Upper lobe of right lung (tissue), 1 donor: ENCODE data around the gene DPYSL3. TPM values are rescaled to one million over a fixed set of nuclear protein-coding genes. Genes with fewer than 3 reads are reported as not detected.

Source experiments
- ATAC-seq: fragments of 200-7000 bp; cut with Tn5 transposase; one replicate; pipeline ENCODE4 v1.9.1; 2020; ENCODE audit warnings: mild to moderate bottlenecking, moderate library complexity
- DNase-seq: peaks from one replicate; pipeline ENCODE4 v3.0.0-alpha.2; 2020
- H3K27ac ChIP-seq: fragments of 200-600 bp; one replicate; pipeline ENCODE4 v1.8.0; 2022
- H3K27me3 ChIP-seq: fragments of 200-600 bp; one replicate; pipeline ENCODE4 v1.8.0; 2022; ENCODE audit warnings: mild to moderate bottlenecking
- H3K36me3 ChIP-seq: fragments of 200-600 bp; one replicate; pipeline ENCODE4 v1.8.0; 2022
- H3K4me1 ChIP-seq: fragments of 200-600 bp; one replicate; pipeline ENCODE4 v1.8.0; 2022
- H3K4me3 ChIP-seq: fragments of 200-600 bp; one replicate; pipeline ENCODE4 v1.8.0; 2022; ENCODE audit warnings: mild to moderate bottlenecking
- H3K9me3 ChIP-seq: fragments of 200-600 bp; one replicate; pipeline ENCODE4 v1.8.0; 2022
- intact Hi-C: fragments of 100-400 bp; cut with DNase I; formaldehyde crosslinking; loops from one replicate; pipeline ENCODE4 v1.11.0; 2022
- total RNA-seq: library from RNA; stranded (reverse); fragmentation: NEBNext Ultra II Directional; extraction: Animal tissue kit (Norgen Biotek cat#: 25700); gene quantifications from one replicate; pipeline ENCODE4 v1.2.1, GENCODE V29; 2021
- TF ChIP-seq, protein P1 (sequence below): fragments of 200-600 bp; IDR thresholded peaks from one replicate; pipeline ENCODE4 v1.8.0; 2022; ENCODE audit warnings: antibody characterized with exemption
- donor health status: DM: no; HTN: yes; CAD: no; lungs with severe emphysema.

Gene DPYSL3
- total RNA-seq, 1 donor from 2014 or later = 52.8 TPM

- TF ChIP-seq, protein P1, sequence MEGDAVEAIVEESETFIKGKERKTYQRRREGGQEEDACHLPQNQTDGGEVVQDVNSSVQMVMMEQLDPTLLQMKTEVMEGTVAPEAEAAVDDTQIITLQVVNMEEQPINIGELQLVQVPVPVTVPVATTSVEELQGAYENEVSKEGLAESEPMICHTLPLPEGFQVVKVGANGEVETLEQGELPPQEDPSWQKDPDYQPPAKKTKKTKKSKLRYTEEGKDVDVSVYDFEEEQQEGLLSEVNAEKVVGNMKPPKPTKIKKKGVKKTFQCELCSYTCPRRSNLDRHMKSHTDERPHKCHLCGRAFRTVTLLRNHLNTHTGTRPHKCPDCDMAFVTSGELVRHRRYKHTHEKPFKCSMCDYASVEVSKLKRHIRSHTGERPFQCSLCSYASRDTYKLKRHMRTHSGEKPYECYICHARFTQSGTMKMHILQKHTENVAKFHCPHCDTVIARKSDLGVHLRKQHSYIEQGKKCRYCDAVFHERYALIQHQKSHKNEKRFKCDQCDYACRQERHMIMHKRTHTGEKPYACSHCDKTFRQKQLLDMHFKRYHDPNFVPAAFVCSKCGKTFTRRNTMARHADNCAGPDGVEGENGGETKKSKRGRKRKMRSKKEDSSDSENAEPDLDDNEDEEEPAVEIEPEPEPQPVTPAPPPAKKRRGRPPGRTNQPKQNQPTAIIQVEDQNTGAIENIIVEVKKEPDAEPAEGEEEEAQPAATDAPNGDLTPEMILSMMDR = no peak
- H3K27me3 ChIP-seq = no peaks in the 10 kb centered on the region
- H3K27ac ChIP-seq = no peak overlapping the region
- H3K36me3 ChIP-seq = no peaks in the 10 kb centered on the region
- no peak overlapping the region for H3K4me3 ChIP-seq
- no peak for ATAC-seq
- no peaks in the 10 kb centered on the region for H3K9me3 ChIP-seq
- no peak for DNase-seq
- H3K4me1 ChIP-seq = peaks cover 36% of the 10 kb centered on the region
- intact Hi-C loops = no loop called here
These were observed 78.3 kb downstream of the DPYSL3 start for GRCh38 chr5:147431586-147431985.

DNA sequence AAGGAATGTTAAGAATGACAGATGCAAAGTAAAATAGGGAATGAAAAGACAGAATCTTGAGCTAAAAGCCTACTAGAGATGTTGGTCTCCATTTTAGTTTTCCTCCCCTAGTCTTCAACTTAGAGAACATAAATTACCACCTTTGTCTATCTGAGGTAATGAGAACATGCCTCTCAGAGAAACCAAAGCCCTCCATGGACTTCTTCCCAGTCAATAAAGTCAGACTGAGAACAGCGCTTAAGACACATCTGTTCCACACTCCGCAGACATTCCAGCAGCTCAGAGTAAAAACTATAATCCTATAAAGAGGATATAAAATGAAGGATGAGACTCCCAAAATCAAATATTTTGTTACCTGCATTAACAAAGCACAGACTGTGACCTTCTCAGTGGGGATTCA lies 79.2 kb downstream of the DPYSL3 start:
- no peak overlapping the region for H3K27ac ChIP-seq
- DNase-seq (no peak), ATAC-seq (no peak)
- no peak overlapping the region for H3K4me3 ChIP-seq
- H3K36me3 ChIP-seq = no peaks in the 10 kb centered on the region
- TF ChIP-seq, protein P1 = no peak
- no peaks in the 10 kb centered on the region for H3K9me3 ChIP-seq
- H3K27me3 ChIP-seq = no peaks in the 10 kb centered on the region
- H3K4me1 ChIP-seq = peaks cover 30% of the 10 kb centered on the region
- intact Hi-C loops = no loop called here

- Histone ChIP-seq H3K4me1 (peaks cover 30% of the 10 kb centered on the region), H3K27ac (no peak overlapping the region)
- TF ChIP-seq, protein P1 = no peak
These were observed 82.1 kb downstream of the DPYSL3 start for GRCh38 chr5:147427521-147428401.

DNA sequence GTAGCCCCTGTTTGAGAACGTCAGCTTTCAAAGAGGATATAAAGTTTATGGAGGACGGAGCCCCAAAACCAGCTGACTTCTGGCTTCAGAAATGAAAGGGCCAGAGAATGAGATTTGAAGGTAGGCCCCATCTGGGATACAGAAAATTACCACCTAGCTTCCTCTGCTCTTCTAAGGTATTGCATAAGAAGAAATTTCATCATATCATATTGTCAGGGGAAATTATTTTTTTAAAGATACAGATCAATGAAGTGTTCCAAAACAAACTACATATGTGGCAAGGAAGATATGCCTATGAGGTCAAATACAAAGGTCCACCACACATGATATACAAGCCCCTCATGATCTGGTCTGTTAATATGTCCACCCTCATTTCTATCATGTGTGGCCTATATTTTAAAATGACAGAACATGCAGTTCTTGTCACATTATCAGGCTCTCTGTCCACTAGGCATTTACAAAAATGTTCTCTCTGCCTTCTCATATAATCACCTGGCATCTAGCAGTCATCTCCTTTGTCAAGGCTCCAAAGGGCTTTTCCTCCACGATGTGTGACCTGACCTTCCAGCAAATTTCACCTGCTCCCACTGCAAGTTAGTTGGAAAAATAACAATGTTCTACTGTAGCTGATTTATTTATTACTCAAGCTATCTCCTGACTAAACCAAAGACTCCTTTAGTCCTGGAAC lies 83.1 kb downstream of the DPYSL3 start:
- Histone ChIP-seq H3K27ac (no peak overlapping the region), H3K27me3 (no peaks in the 10 kb centered on the region), H3K9me3 (no peaks in the 10 kb centered on the region), H3K4me3 (no peak overlapping the region), H3K36me3 (no peaks in the 10 kb centered on the region), H3K4me1 (peaks cover 25% of the 10 kb centered on the region)
- TF ChIP-seq, protein P1 = no peak
- ATAC-seq = no peak
- no peak for DNase-seq
- intact Hi-C loops = no loop called here

More at GRCh38 chr5:147427521-147428401, 82.1 kb downstream of the DPYSL3 start:
- Histone ChIP-seq H3K27me3 (no peaks in the 10 kb centered on the region), H3K9me3 (no peaks in the 10 kb centered on the region), H3K4me3 (no peak overlapping the region), H3K36me3 (no peaks in the 10 kb centered on the region)
- ATAC-seq = peak; percentile 28
- intact Hi-C loops = no loop called here
- DNase-seq = no peak

GRCh38 chr5:147418613-147419012 lies 91.3 kb downstream of the DPYSL3 start:
- intact Hi-C loops = no loop called here
- TF ChIP-seq, protein P1 = no peak
- H3K9me3 ChIP-seq = no peaks in the 10 kb centered on the region
- no peaks in the 10 kb centered on the region for H3K27me3 ChIP-seq
- ATAC-seq = no peak
- peaks cover 19% of the 10 kb centered on the region for H3K4me1 ChIP-seq
- DNase-seq = no peak
- no peak overlapping the region for H3K4me3 ChIP-seq
- H3K27ac ChIP-seq = no peak overlapping the region
- H3K36me3 ChIP-seq = no peaks in the 10 kb centered on the region
